Stromal cell of bone marrow (primary cell): ENCODE data around the gene ZNF771.
"Not testable (repeated sequence)": the region's sequence is repeated elsewhere in the genome, so short reads cannot be mapped to it uniquely, and the experiment has no call there.

ENCODE experiments used
- DNase-seq: peaks from one replicate; pipeline ENCODE4 v3.0.0-alpha.2; 2012; ENCODE audit warnings: low read depth

Gene ZNF771

DNA sequence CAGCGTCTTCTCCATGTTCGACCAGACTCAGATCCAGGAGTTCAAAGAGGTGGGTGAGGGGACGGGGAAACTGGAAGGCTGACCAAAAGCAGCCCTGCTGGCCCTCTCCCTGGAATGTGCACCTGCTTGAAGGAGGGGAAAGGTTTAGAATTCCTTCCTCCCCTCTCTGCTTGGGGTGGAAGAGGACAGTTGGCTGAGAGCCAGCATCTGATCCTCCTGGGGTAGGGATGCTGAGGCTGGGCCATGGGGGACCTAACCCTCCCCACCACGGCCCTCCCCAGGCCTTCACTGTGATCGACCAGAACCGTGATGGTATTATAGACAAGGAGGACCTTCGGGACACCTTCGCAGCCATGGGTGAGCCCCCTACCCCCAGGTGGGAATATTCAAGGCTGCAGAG lies 31.5 kb upstream of the ZNF771 start:
- DNase-seq = no peak

- no peak for DNase-seq
These were observed 30.9 kb upstream of the ZNF771 start for GRCh38 chr16:30376461-30376902.

GRCh38 chr16:30377050-30377811 lies 30.2 kb upstream of the ZNF771 start:
- no peak for DNase-seq

- DNase-seq = peak; percentile 60
These were observed 29.6 kb upstream of the ZNF771 start for GRCh38 chr16:30377812-30378235.

- peak; percentile 97 for DNase-seq
These were observed 28.9 kb upstream of the ZNF771 start for GRCh38 chr16:30378236-30379157.

GRCh38 chr16:30379158-30379783 lies 28.1 kb upstream of the ZNF771 start:
- DNase-seq = no peak

DNA sequence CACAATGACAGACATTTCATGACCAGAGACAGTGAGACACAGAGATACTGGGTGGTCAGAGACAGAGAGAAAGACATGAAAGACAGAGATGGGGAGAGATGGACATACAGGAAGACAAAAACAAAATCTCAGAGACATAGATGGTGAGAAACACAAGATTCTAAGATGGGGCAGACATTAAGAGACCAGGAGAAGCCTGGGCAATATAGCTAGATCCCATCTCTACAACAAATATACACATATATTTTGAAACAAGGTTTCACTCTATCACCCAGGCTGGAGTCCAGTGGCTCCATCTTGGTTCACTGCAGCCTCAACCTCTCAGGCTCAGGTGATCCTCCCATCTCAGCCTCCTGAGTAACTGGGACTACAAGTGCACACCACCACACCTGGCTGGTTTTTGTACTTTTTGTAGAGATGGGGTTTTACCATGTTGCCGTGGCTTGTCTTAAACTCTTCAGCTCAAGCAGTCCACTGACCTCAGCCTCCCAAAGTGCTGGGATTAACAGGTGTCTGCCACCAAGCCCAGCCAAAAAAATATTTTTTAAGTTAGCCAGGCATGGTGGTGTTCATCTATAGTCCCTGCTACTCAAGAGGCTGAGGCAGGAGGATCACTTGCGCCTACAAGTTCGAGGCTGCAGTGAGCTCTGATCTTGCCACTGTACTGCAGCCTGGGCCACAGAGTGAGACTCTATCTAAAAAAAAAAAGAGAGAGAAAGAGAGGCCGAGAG lies 27.2 kb upstream of the ZNF771 start:
- DNase-seq = no peak

DNA sequence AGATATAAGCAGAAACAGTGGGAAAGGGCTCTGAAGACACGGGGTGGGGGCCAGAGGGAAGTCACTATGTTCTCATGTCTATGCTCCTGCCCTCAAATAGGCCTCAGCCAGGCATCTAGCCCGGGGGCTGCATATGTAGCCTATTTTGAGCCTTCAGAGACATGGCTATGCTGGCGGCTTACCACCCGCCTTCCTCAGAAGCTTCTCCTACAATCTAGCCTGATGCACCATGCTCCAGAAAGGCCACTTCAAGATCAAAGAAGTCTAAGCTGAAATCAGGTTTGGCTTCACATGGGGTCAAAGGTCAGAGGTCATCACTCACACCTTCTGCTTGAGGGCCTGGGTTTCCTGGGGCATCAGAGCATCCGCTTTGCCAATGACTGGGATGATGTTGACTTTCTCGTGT lies 26.6 kb upstream of the ZNF771 start:
- no peak for DNase-seq

DNA sequence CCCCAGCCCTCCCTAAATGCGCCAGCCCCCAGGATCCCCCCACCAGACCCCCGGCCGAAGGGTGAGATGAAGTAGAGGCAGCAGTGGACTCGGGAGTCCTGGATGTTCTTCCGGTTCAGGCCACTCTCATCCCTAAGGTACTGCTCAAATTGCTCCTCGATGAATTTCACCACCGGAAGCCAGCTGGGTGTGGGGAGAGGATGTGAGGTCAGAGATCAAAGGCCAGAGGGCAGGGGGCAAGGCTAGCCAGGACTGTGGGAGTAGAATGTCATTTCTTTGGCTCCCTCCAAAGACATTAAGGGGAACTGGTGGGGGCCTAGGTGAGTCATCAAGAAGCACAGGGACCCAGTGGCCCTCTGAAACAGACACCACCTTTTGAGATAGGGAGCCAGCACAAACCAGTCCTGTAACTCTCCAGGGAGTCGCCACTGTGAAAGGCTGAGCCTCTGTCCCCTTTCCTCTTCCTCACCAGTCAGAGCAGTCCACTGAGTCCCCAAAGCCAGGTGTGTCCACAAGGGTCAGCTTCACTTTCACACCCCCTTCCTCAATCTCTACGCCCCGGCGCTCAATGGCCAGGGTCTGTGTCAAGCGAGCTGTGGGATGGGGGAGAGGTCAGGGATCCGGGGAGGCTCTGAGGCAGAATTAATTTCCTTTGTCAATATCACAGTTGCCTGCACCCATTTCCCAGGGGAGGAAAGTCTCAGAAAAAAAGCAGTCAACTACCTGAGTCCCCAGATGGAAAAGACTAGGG lies 25.9 kb upstream of the ZNF771 start:
- DNase-seq = no peak

DNA sequence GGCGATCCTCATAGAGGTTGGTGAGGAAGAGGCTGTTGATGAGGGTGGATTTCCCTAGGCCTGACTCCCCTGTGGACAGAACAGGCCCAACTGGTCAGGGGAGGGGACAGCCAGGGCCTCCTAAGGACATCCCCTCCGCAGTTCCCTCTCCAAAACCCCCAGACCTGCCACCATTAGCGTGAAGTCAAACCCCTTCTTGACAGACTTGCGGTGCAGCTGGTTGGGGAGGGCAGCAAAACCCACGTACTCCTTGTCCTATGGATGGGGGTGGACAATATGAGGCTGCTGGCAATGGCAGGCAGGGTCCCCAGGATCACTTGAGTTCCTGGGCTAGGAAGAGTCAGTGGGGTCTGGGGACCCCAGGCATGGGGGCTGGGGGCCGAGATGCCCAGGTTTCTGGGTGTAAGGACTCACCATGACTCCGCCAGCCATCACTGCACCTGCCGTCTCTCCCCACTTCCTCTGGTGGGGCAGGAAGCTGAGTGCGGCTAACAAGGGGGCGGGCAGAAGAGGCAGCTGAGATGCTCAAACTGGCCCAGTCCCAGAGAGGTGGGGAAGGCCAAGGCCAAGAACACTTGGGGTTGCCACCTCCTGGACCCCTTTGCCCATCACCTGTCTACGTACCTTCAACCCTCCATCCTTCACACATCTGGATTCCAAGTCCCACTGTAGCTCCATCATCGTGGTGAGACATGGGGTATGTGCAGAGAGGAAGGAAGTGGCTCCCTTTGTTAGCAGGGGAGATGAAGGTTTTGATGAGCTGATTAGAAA lies 25.1 kb upstream of the ZNF771 start, which contains the start of gene SEPTIN1:
SEPTIN1 (minus strand) TSS at position 451 of the 771 bp plus-strand sequence; CDS start at position 432, 19 bp downstream.
- DNase-seq = no peak

GRCh38 chr16:30383521-30383920 lies 23.9 kb upstream of the ZNF771 start:
- DNase-seq = no peak

DNA sequence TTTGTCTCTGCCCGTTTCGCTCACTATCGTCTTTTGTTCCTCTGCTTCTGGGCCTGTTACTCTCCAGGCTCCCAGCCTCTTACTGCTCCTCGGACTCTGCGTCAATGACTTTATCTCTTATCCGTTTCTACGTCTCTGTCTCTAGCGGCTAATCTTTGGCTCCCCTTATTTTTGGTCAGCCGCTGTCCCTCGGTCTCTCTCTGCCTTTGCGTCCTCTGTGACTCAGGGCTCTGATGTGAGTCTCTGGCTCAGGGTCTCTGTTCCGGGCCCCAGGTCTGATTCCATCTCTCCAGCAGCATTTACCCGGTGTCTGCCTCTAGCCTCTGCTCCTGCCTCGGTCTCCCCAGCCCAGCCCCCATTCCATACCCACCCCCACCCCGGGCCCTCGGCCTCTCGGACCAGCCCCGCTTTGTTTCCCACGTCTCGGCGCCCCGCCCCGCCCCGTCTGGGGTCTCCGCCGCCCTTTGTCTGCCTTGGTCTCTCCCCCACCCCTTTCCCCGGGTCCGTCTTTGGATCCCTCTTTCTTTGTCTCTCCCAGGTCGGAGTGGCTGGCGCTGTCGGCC lies 12.7 kb upstream of the ZNF771 start:
- no peak for DNase-seq

DNA sequence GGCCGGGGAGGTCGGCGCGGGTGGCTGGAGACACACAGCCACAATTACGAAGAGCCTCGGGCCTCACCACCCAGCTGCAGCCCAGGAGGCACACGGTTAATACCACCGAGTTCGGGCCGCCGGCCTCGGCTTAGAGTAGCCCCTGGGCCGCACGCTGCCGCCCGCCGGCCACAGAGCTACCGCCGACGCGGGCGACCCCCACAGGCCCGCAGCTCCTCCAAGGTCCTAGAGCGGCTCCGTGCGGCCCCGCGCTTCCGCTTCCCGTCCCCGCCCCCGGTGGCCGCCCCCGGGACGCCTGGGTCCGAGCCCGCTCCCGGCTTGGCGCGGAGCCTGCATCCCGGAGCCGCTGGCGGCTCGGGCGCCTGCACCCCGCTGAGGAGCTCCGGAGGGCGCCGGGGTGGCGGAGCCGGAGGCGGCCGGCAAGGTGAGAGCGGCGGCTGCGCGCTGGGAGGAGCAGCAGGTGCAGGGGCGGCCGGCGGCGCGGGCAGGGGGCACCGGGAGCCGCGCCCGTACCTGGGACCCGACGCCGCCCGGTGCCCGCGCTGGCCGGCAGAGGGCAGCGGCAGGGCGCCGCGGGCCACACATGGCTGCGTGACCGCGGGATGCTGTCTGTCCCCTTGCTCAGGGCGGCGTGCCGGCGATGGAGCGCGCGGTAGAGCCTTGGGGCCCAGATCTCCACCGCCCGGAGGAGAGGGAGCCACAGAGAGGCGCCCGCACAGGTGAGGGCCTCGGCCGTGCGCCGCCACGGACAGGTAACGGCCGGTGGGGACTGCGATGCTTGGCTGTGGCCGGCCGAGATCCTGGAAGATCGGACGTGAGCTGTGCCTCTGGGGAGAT lies 12.0 kb upstream of the ZNF771 start, which contains the start of gene ZNF48:
ZNF48 (plus strand) TSS at position 266 of the 837 bp plus-strand sequence; CDS start at position 641, 375 bp downstream.
- peak; percentile 81 for DNase-seq

DNA sequence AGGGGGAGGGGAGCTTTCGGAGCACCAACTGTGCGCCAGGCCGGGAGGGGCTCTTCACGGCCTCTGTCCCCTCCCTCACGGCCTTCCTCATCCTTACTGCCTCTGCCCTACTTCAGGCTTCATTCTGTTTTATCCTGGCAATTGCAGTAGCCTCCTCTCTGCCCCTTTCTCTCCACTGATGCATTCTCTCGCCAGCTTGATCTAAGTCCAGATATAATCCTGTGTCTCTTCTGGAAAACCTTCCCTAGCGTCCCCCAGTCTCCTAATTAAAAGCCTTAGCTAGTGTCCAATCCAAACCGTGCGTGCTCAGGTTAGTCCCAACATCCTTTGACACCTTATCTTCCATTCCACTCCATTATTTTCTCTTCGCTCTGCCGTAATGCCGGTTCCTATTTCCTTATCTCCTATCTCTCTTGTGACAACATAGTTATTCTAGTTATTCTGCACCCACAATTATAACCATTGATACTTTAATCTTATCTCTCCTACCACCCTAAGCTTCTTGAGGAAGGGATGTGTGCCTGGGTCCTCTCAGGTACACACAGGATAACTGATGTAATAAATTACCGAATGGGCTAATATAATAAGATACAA lies 11.3 kb upstream of the ZNF771 start:
- no peak for DNase-seq

GRCh38 chr16:30396627-30397026 lies 10.8 kb upstream of the ZNF771 start:
- not testable (repeated sequence) for DNase-seq

DNA sequence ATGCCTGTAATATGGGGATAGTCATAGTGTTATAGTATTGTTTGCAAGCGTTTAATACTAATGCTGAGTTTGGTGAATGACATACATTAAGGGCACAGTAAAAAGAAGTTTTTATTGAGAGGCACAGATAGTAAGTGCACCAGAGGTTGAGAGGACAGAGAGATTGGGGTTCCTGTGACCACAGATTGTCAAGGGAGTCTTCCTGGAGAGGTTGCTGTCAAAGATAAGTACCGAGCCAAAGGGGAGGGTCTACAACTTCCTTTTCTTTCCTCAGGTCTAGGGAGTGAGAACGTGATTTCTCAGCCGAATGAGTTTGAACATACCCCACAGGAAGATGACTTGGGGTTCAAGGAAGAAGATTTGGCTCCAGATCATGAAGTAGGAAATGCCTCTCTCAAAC lies 10.3 kb upstream of the ZNF771 start:
- no peak for DNase-seq

- no peak for DNase-seq
These were observed 9.4 kb upstream of the ZNF771 start for GRCh38 chr16:30397776-30398660.
